ENCODE data around the gene DSCAM.
"Not testable (repeated sequence)": the region's sequence is repeated elsewhere in the genome, so short reads cannot be mapped to it uniquely, and the experiment has no call there.

The DSCAM gene

GRCh38 chr21:40054403-40054802 lies 792.6 kb downstream of the DSCAM start:
- intact Hi-C loops (cut with micrococcal nuclease): no loop called here
- H3K36me3 Mint-ChIP-seq (ENCODE audit: low read depth): no peaks in the 10 kb centered on the region

GRCh38 chr21:40053007-40053406 lies 794.0 kb downstream of the DSCAM start:
- no peaks in the 10 kb centered on the region for H3K9me3 Mint-ChIP-seq
- intact Hi-C loops (cut with micrococcal nuclease): no loop called here
- no peaks in the 10 kb centered on the region for H3K27me3 Mint-ChIP-seq
- peaks cover 8% of the 10 kb centered on the region for H3K4me1 Mint-ChIP-seq (ENCODE audit: low read depth)
- no peak overlapping the region for H3K4me3 Mint-ChIP-seq
- H3K36me3 Mint-ChIP-seq (ENCODE audit: low read depth): no peaks in the 10 kb centered on the region
- no peak overlapping the region for H3K27ac Mint-ChIP-seq

More at GRCh38 chr21:40054403-40054802, 792.6 kb downstream of the DSCAM start:
- Mint-ChIP-seq H3K9me3 (no peaks in the 10 kb centered on the region), H3K4me1 (ENCODE audit: low read depth) (peaks cover 5% of the 10 kb centered on the region), H3K27ac (no peak overlapping the region), H3K4me3 (no peak overlapping the region), H3K27me3 (no peaks in the 10 kb centered on the region)

- intact Hi-C loops (cut with micrococcal nuclease): no loop called here
- H3K9me3 Mint-ChIP-seq: no peaks in the 10 kb centered on the region
- H3K36me3 Mint-ChIP-seq (ENCODE audit: low read depth): no peaks in the 10 kb centered on the region
- H3K4me3 Mint-ChIP-seq: no peak overlapping the region
- H3K27me3 Mint-ChIP-seq: no peaks in the 10 kb centered on the region
- peaks cover 8% of the 10 kb centered on the region for H3K4me1 Mint-ChIP-seq (ENCODE audit: low read depth)
- no peak overlapping the region for H3K27ac Mint-ChIP-seq
Measured at GRCh38 chr21:40052276-40052675, 794.7 kb downstream of the DSCAM start.

DNA sequence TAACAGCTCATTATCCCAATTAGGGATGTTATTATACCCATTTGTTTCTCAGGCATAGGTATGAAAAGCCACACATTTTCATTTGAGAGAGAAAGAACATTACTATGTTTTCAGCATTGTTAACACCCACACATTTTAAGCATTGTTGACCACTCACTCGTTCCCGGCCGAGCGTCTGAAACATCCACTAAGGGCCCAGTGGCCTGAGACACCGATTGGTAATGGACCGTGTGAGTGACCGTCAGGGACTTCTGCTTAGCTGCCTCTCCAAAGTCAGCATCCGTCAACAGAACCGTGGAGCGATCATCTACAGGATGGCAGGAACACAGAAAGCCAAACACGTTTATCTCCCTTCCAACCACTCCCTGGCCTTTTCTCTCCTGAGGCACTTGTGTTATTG lies 795.2 kb downstream of the DSCAM start:
- Mint-ChIP-seq H3K27me3 (no peaks in the 10 kb centered on the region), H3K27ac (no peak overlapping the region), H3K9me3 (no peaks in the 10 kb centered on the region), H3K4me1 (ENCODE audit: low read depth) (peaks cover 8% of the 10 kb centered on the region), H3K4me3 (no peak overlapping the region), H3K36me3 (ENCODE audit: low read depth) (no peaks in the 10 kb centered on the region)
- intact Hi-C loops (cut with micrococcal nuclease): no loop called here

DNA sequence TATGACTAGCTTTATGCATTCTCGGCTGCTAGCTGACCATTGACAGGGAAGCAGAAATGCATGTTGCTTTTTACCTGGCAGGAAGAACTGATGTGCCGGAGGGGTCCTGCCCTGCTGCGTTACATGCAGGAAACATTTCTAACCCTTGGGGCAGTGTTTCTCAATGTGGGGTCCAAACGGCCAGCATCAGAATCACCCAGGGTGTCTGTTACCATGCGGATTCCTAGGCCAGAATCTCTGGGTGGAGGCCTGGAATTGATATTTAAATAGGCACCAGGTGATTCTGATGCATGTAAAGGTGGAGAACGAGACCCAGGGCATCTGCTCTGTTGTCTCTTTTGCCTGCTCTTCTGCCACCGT lies 797.0 kb downstream of the DSCAM start:
- H3K4me1 Mint-ChIP-seq (ENCODE audit: low read depth): peaks cover 8% of the 10 kb centered on the region
- H3K27me3 Mint-ChIP-seq: no peaks in the 10 kb centered on the region
- intact Hi-C loops (cut with micrococcal nuclease): no loop called here
- H3K4me3 Mint-ChIP-seq: no peak overlapping the region
- no peaks in the 10 kb centered on the region for H3K36me3 Mint-ChIP-seq (ENCODE audit: low read depth)
- H3K9me3 Mint-ChIP-seq: no peaks in the 10 kb centered on the region
- H3K27ac Mint-ChIP-seq: no peak overlapping the region

DNA sequence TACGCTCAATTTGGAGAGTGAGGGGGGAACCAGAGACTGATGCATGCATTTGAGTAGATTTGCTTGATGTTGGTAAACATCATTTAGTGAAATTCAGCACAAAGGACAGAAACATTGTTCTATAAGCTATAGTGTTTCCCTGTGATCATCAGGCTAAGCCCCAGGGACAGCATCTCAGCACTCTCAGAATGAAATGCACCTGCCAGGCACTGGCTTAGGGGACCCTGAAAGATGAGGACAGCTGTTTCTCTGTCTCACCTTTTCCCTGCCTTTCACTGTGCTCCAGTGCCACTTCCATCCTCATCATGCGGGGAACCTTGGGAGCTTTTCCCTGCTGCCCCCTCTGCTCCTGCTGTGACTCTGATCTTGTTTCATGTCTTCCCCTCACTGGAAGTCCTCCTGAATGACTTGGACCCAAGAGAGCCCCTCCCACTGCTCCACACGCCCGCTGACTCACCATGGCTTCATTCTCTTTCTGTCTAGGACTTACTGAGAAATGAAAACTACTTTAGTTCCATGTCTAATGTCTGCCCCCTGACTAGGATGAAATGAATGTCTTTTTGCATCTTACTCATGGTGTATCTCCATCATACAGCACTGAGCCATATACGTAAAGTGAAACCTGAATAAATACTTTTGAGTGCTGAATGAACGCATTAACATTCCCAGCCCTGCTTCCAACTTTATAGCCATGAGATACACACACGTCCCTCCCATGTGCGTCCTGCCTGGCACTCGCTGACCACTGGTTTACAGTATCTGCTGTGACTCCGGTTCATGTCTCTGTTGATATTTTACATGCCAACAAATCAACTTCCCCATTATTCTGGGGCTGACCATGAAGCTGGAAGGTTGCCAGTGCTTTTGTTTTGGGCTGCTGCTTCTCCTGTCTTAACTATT lies 797.7 kb downstream of the DSCAM start:
- Mint-ChIP-seq H3K4me3 (no peak overlapping the region), H3K27ac (no peak overlapping the region)

GRCh38 chr21:40047993-40048730 lies 798.8 kb downstream of the DSCAM start:
- Mint-ChIP-seq H3K36me3 (ENCODE audit: low read depth) (no peaks in the 10 kb centered on the region), H3K9me3 (no peaks in the 10 kb centered on the region), H3K27me3 (no peaks in the 10 kb centered on the region), H3K27ac (no peak overlapping the region), H3K4me1 (ENCODE audit: low read depth) (peaks cover 8% of the 10 kb centered on the region), H3K4me3 (no peak overlapping the region)
- intact Hi-C loops (cut with micrococcal nuclease): no loop called here

More for the DNA sequence above, 797.7 kb downstream of the DSCAM start:
- H3K9me3 Mint-ChIP-seq: no peaks in the 10 kb centered on the region
- no peaks in the 10 kb centered on the region for H3K27me3 Mint-ChIP-seq
- H3K36me3 Mint-ChIP-seq (ENCODE audit: low read depth): no peaks in the 10 kb centered on the region
- intact Hi-C loops (cut with micrococcal nuclease): no loop called here
- H3K4me1 Mint-ChIP-seq (ENCODE audit: low read depth): peaks cover 8% of the 10 kb centered on the region

GRCh38 chr21:40047211-40047610 lies 799.7 kb downstream of the DSCAM start:
- H3K4me3 Mint-ChIP-seq: no peak overlapping the region
- no peaks in the 10 kb centered on the region for H3K36me3 Mint-ChIP-seq (ENCODE audit: low read depth)

GRCh38 chr21:40043866-40044265 lies 803.1 kb downstream of the DSCAM start:
- Mint-ChIP-seq H3K36me3 (ENCODE audit: low read depth) (no peaks in the 10 kb centered on the region), H3K27me3 (no peaks in the 10 kb centered on the region), H3K9me3 (no peaks in the 10 kb centered on the region), H3K4me3 (no peak overlapping the region), H3K4me1 (ENCODE audit: low read depth) (no peaks in the 10 kb centered on the region), H3K27ac (no peak overlapping the region)
- intact Hi-C loops (cut with micrococcal nuclease): no loop called here

More at GRCh38 chr21:40047211-40047610, 799.7 kb downstream of the DSCAM start:
- Mint-ChIP-seq H3K27ac (no peak overlapping the region), H3K9me3 (no peaks in the 10 kb centered on the region), H3K27me3 (no peaks in the 10 kb centered on the region), H3K4me1 (ENCODE audit: low read depth) (peaks cover 8% of the 10 kb centered on the region)
- intact Hi-C loops (cut with micrococcal nuclease): no loop called here

GRCh38 chr21:40043423-40043822 lies 803.5 kb downstream of the DSCAM start:
- no peak overlapping the region for H3K27ac Mint-ChIP-seq
- no peaks in the 10 kb centered on the region for H3K9me3 Mint-ChIP-seq
- no peaks in the 10 kb centered on the region for H3K36me3 Mint-ChIP-seq (ENCODE audit: low read depth)
- no peaks in the 10 kb centered on the region for H3K4me1 Mint-ChIP-seq (ENCODE audit: low read depth)
- no peaks in the 10 kb centered on the region for H3K27me3 Mint-ChIP-seq
- intact Hi-C loops (cut with micrococcal nuclease): no loop called here
- no peak overlapping the region for H3K4me3 Mint-ChIP-seq

GRCh38 chr21:40041446-40041845 lies 805.5 kb downstream of the DSCAM start:
- H3K27me3 Mint-ChIP-seq: no peaks in the 10 kb centered on the region
- intact Hi-C loops (cut with micrococcal nuclease): no loop called here
- no peak overlapping the region for H3K4me3 Mint-ChIP-seq

DNA sequence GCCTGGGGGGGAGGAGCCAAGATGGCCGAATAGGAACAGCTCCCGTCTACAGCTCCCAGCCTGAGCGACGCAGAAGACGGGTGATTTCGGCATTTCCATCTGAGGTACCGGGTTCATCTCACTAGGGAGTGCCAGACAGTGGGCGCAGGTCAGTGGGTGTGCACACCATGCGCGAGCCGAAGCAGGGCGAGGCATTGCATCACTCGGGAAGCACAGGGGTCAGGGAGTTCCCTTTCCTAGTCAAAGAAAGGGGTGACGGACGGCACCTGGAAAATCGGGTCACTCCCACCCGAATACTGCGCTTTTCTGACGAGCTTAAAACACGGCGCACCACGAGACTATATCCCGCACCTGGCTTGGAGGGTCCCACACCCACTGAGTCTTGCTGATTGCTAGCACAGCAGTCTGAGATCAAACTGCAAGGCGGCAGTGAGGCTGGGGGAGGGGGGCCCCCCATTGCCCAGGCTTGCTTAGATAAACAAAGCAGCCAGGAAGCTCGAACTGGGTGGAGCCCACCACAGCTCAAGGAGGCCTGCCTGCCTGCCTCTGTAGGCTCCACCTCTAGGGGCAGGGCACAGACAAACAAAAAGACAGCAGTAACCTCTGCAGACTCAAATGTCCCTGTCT lies 813.7 kb downstream of the DSCAM start:
- H3K36me3 Mint-ChIP-seq (ENCODE audit: low read depth); H3K27me3 Mint-ChIP-seq; intact Hi-C loops (cut with micrococcal nuclease); H3K4me1 Mint-ChIP-seq (ENCODE audit: low read depth); H3K27ac Mint-ChIP-seq; H3K4me3 Mint-ChIP-seq: not testable (repeated sequence)
- peaks cover 44% of the 10 kb centered on the region for H3K9me3 Mint-ChIP-seq

More at GRCh38 chr21:40041446-40041845, 805.5 kb downstream of the DSCAM start:
- H3K9me3 Mint-ChIP-seq: no peaks in the 10 kb centered on the region
- H3K36me3 Mint-ChIP-seq (ENCODE audit: low read depth): no peaks in the 10 kb centered on the region
- H3K27ac Mint-ChIP-seq: no peak overlapping the region
- no peaks in the 10 kb centered on the region for H3K4me1 Mint-ChIP-seq (ENCODE audit: low read depth)

DNA sequence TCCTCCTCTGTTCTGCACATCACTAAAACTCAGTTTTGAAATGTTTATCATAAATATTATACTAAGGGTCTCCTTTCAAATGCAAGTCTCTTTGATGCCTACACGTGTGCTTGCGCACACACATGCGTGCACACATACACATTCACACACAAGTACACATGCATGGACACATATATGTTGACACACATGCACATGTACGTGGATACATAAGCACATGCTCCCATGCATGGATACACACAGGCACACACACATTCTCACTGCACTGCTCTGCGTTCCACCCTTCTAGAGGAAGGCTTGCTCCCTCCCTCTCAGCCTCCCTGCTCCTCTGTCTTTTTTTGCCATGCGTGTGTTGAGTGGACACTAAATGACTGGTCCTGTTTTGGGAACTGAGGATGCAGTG lies 817.1 kb downstream of the DSCAM start:
- intact Hi-C loops (cut with micrococcal nuclease): no loop called here

GRCh38 chr21:40028393-40028792 lies 818.6 kb downstream of the DSCAM start:
- H3K36me3 Mint-ChIP-seq (ENCODE audit: low read depth); H3K27ac Mint-ChIP-seq; H3K27me3 Mint-ChIP-seq; H3K4me3 Mint-ChIP-seq; intact Hi-C loops (cut with micrococcal nuclease); H3K4me1 Mint-ChIP-seq (ENCODE audit: low read depth): not testable (repeated sequence)
- H3K9me3 Mint-ChIP-seq: peaks cover 43% of the 10 kb centered on the region

More for the DNA sequence above, 817.1 kb downstream of the DSCAM start:
- no peaks in the 10 kb centered on the region for H3K27me3 Mint-ChIP-seq
- no peak overlapping the region for H3K27ac Mint-ChIP-seq
- no peaks in the 10 kb centered on the region for H3K36me3 Mint-ChIP-seq (ENCODE audit: low read depth)
- H3K4me1 Mint-ChIP-seq (ENCODE audit: low read depth): no peaks in the 10 kb centered on the region
- no peak overlapping the region for H3K4me3 Mint-ChIP-seq
- peaks cover 44% of the 10 kb centered on the region for H3K9me3 Mint-ChIP-seq

Measured in dendritic cell treated with granulocyte-macrophage colony-stimulating factor and Interleukin-4, amounts not matched to agents 40 ng/mL and 50 ng/mL, for 4 days (primary cell).